HG02973 (cell line): Measurements from ENCODE around the gene PIH1D1.
"Not testable (repeated sequence)": the region's sequence is repeated elsewhere in the genome, so short reads cannot be mapped to it uniquely, and the experiment has no call there.

Experiments
- ATAC-seq: cut with Tn5 transposase; IDR thresholded peaks from one replicate; pipeline ENCODE4 v1.9.1; 2021; ENCODE audit warnings: moderate library complexity; ENCODE audit not compliant: unreplicated experiment

PIH1D1 gene

DNA sequence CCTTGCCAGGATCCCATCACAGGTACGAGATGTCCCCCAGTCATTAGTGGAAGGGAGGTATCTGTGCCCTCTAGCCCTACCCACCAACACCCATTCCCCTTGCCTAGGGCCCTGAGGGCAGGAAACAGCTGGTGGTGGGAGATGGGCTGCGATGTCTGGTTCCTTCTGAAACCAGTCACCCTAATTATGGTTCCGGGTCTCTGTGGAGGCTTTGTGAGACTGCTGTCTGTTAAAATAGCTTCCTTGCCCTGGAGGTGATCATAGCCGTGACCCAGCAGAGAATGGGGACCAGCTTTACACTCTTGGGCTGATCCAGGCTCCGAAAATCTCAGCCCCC, 6.9 kb upstream of the PIH1D1 start:
- no peak for ATAC-seq

- no peak for ATAC-seq
Measured at GRCh38 chr19:49456326-49456725, 4.7 kb upstream of the PIH1D1 start.

DNA sequence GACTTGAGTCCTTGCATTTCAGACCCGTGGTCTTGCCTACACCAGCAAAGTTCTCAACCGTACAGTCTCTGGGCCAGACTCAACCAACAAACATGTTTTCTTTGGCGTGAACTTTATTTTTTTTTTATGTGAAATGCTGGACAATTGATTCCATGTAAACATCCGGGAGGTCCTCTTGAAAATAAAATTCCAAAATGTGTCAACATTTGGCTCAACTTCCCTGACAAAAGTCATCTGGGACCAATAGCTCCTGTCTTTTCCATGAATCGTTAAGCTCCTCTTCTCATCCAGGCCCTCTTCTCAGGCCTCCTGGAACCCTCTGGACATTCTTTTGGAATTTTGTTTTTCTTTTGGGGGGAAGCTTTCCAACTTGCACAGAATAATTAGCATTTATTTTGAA, 4.2 kb upstream of the PIH1D1 start:
- ATAC-seq = no peak

DNA sequence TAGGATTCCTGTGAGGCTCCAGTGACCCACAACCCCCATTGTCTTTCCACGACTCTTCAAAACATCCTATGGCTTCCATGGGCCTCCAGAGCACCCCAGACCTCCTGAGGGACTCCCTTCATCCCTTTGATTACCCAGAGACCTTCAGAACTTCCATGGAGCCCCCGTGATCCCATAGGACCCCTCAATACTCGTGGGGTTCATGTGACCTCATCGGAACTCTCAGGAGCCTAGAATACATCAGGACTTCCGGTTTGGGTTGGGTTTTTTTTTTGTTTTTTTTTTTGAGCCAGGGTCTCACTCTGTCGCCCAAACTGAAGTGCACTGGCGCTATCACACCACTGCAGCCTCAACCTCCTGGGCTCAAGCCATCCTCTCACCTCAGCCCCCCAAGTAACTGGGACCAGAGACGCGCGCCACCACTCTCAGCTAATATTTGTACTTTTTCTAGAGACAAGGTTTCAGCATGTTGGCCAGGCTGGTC, 2.2 kb upstream of the PIH1D1 start:
- no peak for ATAC-seq

DNA sequence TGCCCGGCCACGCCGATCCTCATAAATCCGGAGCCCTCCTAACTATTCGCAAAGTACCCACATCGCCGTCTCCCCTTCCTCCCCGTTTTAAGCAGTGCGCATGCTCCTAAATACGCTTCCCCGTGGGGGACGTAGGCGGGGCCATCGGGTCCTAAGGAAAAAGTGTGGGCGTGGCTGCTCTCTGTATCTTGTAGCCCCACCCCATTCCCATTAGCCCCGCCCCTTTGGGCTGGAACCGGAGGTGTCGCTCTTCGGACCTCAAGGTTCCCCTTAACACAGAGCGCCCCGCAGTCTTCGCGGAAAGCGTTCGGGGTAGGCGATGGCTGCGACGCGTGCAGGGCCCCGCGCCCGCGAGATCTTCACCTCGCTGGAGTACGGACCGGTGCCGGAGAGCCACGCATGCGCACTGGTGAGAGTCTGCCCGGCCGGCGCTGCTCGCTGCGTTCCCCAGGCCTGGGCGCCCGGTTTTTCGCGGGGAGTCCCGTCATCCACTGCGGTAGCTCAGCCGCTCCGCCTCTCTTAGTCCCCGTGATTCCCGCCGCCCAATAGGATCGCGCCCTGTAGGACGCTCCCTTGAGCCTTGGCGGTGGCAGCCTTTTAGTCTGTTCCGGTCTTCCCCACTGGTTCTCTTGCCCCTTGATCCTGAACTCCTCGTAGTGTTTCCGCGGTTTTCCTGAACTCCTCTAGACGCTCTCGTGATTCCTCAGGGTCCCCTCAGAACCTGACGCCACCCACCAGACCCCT, 1.6 kb upstream of the PIH1D1 start, which contains the start of gene ALDH16A1:
Gene ALDH16A1, plus strand, starts transcription at position 213 of the 744 bp plus-strand sequence. Its CDS starts 107 bp downstream, at position 320.
- ATAC-seq = peak; percentile 83

- no peak for ATAC-seq
Measured at GRCh38 chr19:49450405-49450804, 1.2 kb downstream of the PIH1D1 start.

DNA sequence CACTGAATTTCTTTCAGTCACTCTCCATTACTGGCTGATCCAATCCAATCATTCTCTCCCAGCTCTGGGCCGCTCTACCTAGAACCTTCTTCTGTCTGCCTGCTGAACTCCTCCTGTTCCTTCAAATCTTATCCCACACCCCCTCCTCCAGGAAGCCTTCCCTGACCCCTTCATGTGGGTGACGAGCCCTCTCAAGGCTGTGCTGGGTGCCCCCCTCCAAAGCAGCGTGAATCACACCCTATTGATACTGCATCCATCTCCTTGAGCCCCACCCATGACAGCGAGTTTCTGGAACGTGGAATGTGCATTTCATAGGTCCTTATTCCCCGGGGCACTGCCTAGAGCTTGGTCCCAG, 3.2 kb downstream of the PIH1D1 start:
- no peak for ATAC-seq

- no peak for ATAC-seq
Measured at GRCh38 chr19:49447485-49448431, 3.9 kb downstream of the PIH1D1 start.

GRCh38 chr19:49445997-49446396, 5.6 kb downstream of the PIH1D1 start:
- no peak for ATAC-seq

GRCh38 chr19:49444100-49444700, 7.4 kb downstream of the PIH1D1 start:
- not testable (repeated sequence) for ATAC-seq

GRCh38 chr19:49443366-49444099, 8.1 kb downstream of the PIH1D1 start:
- peak; percentile 69 for ATAC-seq

GRCh38 chr19:49442771-49443365, 8.7 kb downstream of the PIH1D1 start:
- ATAC-seq = peak; percentile 3

DNA sequence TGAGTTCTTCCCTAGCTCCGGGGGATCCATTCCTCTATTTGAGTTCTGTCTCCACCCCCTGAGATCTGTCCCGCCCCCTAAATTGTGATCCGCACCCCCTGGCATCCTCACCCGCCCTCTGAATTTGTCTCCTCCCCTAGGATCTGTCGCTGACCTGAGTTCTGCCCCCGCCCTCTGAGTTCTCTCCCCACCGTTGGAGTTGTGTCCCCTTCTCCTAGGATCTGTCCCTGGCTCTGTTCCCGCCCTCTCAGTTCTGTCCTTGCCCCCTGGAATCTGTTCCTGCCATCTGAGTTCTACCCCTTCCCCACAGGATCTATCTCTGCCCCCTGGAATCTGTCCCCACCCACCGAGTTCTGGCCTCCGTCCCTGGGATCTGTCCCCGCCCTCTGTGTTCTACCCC, 9.3 kb downstream of the PIH1D1 start:
- no peak for ATAC-seq

GRCh38 chr19:49441960-49442350, 9.7 kb downstream of the PIH1D1 start:
- no peak for ATAC-seq

DNA sequence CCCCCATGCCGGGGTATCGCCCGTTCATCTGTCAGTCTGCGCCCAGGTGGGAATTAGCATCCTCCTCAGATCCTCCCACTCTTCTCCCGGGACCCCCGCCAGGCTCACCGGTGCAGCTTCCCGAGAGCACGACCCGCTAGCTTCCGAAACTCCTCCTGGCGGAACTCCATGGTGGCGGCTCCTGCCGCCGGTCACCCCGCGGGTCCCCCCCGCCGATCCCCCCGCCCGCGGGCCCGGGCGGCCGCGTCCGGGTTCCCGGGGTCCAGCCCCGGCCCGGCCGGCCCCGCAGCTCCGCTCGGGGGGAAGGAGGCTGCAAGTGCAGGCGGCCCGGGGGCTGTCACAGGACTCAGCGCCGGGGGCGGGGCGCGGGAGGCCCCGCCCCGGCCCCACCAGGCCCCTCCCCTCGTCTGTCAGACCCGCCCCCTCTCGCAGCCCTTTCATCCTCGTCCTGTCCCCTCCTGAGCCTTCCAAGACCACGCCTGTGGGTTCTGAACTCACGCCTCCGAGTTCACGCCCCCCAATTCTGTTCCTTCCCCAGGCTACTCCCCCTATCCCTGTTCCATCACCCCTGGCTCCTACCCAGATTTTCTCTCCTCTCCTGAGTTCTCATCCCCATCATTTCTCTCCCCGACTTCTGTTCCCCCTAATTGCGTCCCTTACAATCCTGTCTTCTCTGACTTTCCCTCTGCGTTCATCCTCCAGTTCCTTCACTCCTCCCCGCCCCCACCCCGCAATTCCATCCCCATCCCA, 10.2 kb downstream of the PIH1D1 start, which contains the start of gene SLC17A7:
Gene SLC17A7, minus strand, starts transcription at position 318 of the 750 bp plus-strand sequence. Its CDS starts 148 bp downstream, at position 170.
- no peak for ATAC-seq

- no peak for ATAC-seq
Measured at GRCh38 chr19:49440439-49441209, 11.0 kb downstream of the PIH1D1 start.

DNA sequence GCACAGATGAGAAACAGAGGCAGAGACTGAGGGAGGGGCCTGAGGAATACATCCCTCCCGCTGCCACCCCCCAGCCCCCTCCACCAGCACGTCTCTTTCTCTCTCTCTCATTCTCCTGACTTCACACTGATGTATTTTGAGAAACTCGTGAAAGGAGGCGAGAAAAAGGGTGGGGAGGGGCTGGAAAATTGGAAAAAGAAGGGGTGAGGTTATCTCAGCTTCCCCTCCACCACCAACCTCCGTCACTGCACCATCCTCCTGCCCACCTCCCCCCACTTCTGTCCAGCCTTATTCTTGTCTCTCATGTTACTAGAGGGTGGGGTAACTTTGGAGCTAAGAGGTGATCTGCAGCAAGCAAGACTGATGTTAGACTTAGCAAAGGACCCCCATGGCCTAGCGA, 11.8 kb downstream of the PIH1D1 start:
- ATAC-seq = no peak

GRCh38 chr19:49438261-49438660, 13.4 kb downstream of the PIH1D1 start:
- ATAC-seq = no peak

DNA sequence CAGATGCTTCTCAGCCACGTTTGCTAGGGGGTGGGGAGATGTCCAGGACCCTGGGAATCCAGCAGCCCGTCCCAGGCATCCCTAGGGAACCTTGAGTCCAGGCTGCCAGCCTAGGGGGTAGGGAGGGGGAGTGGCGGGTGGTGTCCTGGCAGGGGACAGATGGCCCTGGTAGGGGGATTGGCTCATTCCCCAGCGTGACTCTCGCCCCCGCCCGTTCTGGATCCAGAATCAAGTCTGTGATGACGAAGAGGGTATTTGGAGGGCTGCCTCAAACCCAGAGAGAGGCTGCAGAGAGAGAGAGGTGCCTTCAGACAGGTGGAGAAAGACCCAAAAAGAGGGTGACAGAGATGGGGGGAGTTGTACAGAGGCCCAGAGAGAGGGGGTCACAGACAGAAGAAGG, 14.4 kb downstream of the PIH1D1 start:
- no peak for ATAC-seq
